Thyroid gland (tissue), 4 donors: ENCODE data around the gene PPM1L. TPM values are rescaled to one million over a fixed set of nuclear protein-coding genes. Genes with fewer than 3 reads are reported as not detected.

Source experiments
- DNase-seq, 2 donors: peaks; one replicate each; pipeline ENCODE4 v3.0.0-alpha.2; 2019
- H3K27ac ChIP-seq, 3 donors: fragments of 200-600 bp; sonication (generic); 1 replicate in 2 of 3; 2 replicates in 1 of 3; pipeline ENCODE4 v1.5.1; 2016 to 2019; ENCODE audit warnings: mild to moderate bottlenecking in 1 of 3, moderate library complexity in 1 of 3
- H3K27me3 ChIP-seq: fragments of 200-600 bp; sonication (generic); one replicate; pipeline ENCODE4 v1.5.1; 2019
- H3K36me3 ChIP-seq, 2 donors: fragments of 200-600 bp; sonication (generic); one replicate each; pipeline ENCODE4 v1.5.1; 2016 to 2019
- H3K4me1 ChIP-seq, 2 donors: fragments of 200-600 bp; sonication (generic); one replicate each; pipeline ENCODE4 v1.5.1; 2017 to 2019
- H3K4me3 ChIP-seq, 3 donors: fragments of 200-600 bp; sonication (generic); replicated peaks in 1 of 3; 1 replicate in 2 of 3; 2 replicates in 1 of 3; pipeline ENCODE4 v1.5.1; 2016; ENCODE audit warnings: mild to moderate bottlenecking in 1 of 3
- H3K9me3 ChIP-seq: fragments of 200-600 bp; sonication (generic); one replicate; pipeline ENCODE4 v1.5.1; 2017
- POLR2A ChIP-seq, 2 donors: fragments of 450-650 bp; IDR thresholded peaks; one replicate each; pipeline ENCODE4 v1.6.1; 2017; ENCODE audit warnings: antibody characterized with exemption in 2 of 2, mild to moderate bottlenecking in 2 of 2, moderate library complexity in 1 of 2
- WGBS, 2 donors: methylation state at CpG; one replicate each; pipeline ENCODE4 v1.1.5; 2017; 5-methylcytosine and 5-hydroxymethylcytosine counted together
- intact Hi-C: fragments of 100-400 bp; cut with DNase I; formaldehyde crosslinking; loops from one replicate; pipeline ENCODE4 v1.15.1; 2023
- total RNA-seq, 4 donors: library from RNA; depleted of rRNA; stranded (reverse); fragments of >200 nt; gene quantifications; one replicate each; pipeline ENCODE4 v1.2.3, GENCODE V29; 2016
- TF ChIP-seq, protein P1 (sequence below), 6 experiments: fragments of 200-600 bp in 3 of 6; fragments of 450-650 bp in 3 of 6; sonication (generic) in 3 of 6; IDR thresholded peaks; one replicate each; pipeline ENCODE4 v1.5.1; 2016 to 2019; ENCODE audit warnings: antibody characterized with exemption in 6 of 6, mild to moderate bottlenecking in 2 of 6, inconsistent platforms in 1 of 6, moderate library complexity in 1 of 6

Gene PPM1L
- total RNA-seq, 4 donors from 2014 or later: 47.2 to 77.4 (median 50.4) TPM

DNA sequence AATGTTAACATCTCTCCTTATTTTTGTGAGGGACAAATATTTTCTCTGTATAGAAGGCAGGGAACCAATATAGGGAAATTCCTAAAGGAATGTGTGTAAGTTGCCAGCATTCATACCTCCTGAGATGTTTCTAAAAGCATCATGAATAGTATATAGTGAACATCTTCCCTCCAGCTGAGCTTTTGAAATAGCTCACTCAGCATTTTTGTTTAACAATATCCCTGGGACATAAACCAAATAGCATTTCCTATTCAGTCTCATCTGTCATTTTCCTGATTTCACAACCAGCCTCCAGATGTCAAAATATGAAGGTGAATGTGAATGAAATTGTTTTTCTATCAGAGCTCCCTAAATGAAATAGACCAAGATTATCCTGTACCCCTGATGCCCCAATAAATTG, 137.2 kb downstream of the PPM1L start:
- Histone ChIP-seq H3K4me1 (no peaks in the 10 kb centered on the region), H3K9me3 (no peaks in the 10 kb centered on the region), H3K36me3 (no peaks in the 10 kb centered on the region), H3K27ac (no peak overlapping the region), H3K4me3 (no peak overlapping the region), H3K27me3 (no peaks in the 10 kb centered on the region)
- intact Hi-C loops: no loop called here
- TF ChIP-seq, protein P1, sequence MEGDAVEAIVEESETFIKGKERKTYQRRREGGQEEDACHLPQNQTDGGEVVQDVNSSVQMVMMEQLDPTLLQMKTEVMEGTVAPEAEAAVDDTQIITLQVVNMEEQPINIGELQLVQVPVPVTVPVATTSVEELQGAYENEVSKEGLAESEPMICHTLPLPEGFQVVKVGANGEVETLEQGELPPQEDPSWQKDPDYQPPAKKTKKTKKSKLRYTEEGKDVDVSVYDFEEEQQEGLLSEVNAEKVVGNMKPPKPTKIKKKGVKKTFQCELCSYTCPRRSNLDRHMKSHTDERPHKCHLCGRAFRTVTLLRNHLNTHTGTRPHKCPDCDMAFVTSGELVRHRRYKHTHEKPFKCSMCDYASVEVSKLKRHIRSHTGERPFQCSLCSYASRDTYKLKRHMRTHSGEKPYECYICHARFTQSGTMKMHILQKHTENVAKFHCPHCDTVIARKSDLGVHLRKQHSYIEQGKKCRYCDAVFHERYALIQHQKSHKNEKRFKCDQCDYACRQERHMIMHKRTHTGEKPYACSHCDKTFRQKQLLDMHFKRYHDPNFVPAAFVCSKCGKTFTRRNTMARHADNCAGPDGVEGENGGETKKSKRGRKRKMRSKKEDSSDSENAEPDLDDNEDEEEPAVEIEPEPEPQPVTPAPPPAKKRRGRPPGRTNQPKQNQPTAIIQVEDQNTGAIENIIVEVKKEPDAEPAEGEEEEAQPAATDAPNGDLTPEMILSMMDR (IDR thresholded peaks at IDR 0.05): no peak
- TF ChIP-seq POLR2A (IDR thresholded peaks at IDR 0.05): no peak
- no peak for DNase-seq

DNA sequence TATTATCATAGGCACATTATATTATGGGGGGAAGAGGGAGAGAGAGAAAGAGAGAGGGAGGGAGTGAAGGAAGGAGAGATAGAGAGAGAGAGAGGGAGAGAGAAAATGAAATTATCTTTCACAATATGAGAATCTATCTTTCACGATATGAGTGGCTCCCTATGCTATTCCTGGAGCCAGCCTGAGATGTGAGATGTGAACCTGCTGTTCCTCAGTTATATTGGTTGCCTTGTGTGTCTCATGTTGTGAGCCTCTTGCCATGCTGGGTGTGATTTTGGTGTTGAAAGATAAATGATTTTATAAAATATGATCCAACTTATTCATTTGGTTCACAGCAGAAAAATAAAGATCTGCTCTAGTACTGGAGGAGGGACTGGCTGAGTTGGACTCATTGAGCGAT, 148.7 kb downstream of the PPM1L start:
- H3K9me3 ChIP-seq: no peaks in the 10 kb centered on the region
- H3K36me3 ChIP-seq: no peaks in the 10 kb centered on the region
- intact Hi-C loops: no loop called here
- DNase-seq: no peak
- H3K4me1 ChIP-seq: no peaks in the 10 kb centered on the region
- H3K27ac ChIP-seq: no peak overlapping the region
- 91 to 95% methylated on average over 2 of the region's 2 CpGs for WGBS, 2 donors
- no peaks in the 10 kb centered on the region for H3K27me3 ChIP-seq
- no peak overlapping the region for H3K4me3 ChIP-seq
- TF ChIP-seq POLR2A (IDR thresholded peaks at IDR 0.05): no peak
- TF ChIP-seq, protein P1 (IDR thresholded peaks at IDR 0.05): no peak

DNA sequence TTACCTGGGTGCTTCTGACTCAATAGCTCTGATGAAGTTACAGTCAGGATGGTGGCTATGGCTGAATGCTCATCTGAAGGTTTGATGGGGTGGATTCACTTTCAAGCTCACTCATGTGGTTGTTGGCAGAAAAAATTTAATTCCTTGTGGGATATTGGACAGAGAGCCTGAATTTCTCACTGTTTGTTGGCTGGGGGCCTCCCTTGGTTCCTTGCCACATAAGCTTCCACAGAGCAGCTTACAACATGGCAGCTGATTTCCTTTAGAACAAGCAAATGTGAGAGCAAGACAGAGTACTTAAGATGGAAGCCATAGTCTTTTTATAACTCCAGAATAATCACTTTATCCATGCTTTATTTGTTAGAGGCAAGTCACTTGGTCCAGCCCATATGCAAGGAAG, 150.6 kb downstream of the PPM1L start:
- H3K4me3 ChIP-seq: no peak overlapping the region
- no peaks in the 10 kb centered on the region for H3K9me3 ChIP-seq
- no peak for TF ChIP-seq POLR2A (IDR thresholded peaks at IDR 0.05)
- TF ChIP-seq, protein P1 (IDR thresholded peaks at IDR 0.05): no peak
- intact Hi-C loops: no loop called here
- H3K27ac ChIP-seq: no peak overlapping the region
- no peak for DNase-seq
- no peaks in the 10 kb centered on the region for H3K27me3 ChIP-seq
- no peaks in the 10 kb centered on the region for H3K36me3 ChIP-seq
- H3K4me1 ChIP-seq: no peaks in the 10 kb centered on the region

DNA sequence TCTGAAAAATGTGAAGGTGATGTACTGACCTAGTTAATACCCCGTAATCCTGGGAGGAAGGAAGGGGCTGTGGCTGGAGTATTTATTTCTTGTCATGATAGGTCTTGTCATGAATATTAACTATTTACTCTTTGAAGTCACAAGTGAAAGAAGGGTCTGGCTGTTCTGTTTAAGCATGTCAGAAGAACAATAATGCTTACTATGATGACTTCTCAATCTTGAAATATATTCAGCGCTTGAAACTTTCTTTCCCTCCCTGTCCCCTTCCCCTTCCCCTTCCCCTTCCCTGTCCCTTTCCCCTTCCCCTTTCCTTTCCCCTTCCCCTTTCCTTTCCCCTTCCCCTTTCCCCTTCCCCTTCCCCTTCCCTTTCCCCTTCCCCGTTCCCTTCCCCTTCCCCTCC, 153.9 kb downstream of the PPM1L start:
- Histone ChIP-seq H3K4me1 (no peaks in the 10 kb centered on the region), H3K4me3 (no peak overlapping the region), H3K36me3 (no peaks in the 10 kb centered on the region), H3K27me3 (no peaks in the 10 kb centered on the region), H3K9me3 (no peaks in the 10 kb centered on the region), H3K27ac (no peak overlapping the region)
- no peak for DNase-seq
- TF ChIP-seq, protein P1 (IDR thresholded peaks at IDR 0.05): no peak
- no peak for TF ChIP-seq POLR2A (IDR thresholded peaks at IDR 0.05)
- 24 to 60% methylated on average over 3 of the region's 3 CpGs for WGBS, 2 donors
- intact Hi-C loops: no loop called here

DNA sequence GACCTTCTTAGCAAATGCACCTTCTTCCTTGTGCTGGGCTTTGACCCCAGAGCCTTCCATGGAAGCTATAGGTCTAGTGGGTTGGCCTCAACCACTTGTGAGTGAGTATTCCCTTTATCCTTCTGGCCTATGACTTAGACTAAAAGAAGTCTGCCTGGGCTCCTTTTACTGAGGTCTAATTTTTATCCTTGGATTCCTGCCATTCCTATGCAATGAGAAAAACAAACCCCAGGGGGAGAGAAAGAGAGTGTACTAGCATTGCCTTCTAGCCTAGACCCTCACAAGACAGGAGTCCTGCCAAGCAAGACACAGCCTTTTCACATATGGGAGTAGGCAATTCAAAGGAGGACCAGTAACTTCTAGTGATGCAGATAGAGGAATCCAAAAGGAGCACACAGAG, 155.4 kb downstream of the PPM1L start:
- intact Hi-C loops: no loop called here
- no peak overlapping the region for H3K4me3 ChIP-seq
- H3K27me3 ChIP-seq: no peaks in the 10 kb centered on the region
- TF ChIP-seq POLR2A (IDR thresholded peaks at IDR 0.05): no peak
- TF ChIP-seq, protein P1 (IDR thresholded peaks at IDR 0.05): no peak
- no peak for DNase-seq
- H3K36me3 ChIP-seq: no peaks in the 10 kb centered on the region
- no peaks in the 10 kb centered on the region for H3K9me3 ChIP-seq
- no peaks in the 10 kb centered on the region for H3K4me1 ChIP-seq
- no peak overlapping the region for H3K27ac ChIP-seq
